HUES64 (cell line): ENCODE results near the gene RACGAP1.

Experiments
- H3K27ac ChIP-seq: 2 replicates; pipeline ENCODE4 v1.7.0; 2013; ENCODE audit warnings: low read depth, low read length, inconsistent platforms
- H3K27me3 ChIP-seq: 2 replicates; pipeline ENCODE4 v1.6.1; 2013; ENCODE audit warnings: mild to moderate bottlenecking, low read length; ENCODE audit not compliant: insufficient read depth
- H3K36me3 ChIP-seq: 2 replicates; pipeline ENCODE4 v1.6.1; 2013; ENCODE audit warnings: mild to moderate bottlenecking, low read length; ENCODE audit not compliant: insufficient read depth
- H3K4me1 ChIP-seq: 2 replicates; pipeline ENCODE4 v1.6.1; 2013; ENCODE audit warnings: mild to moderate bottlenecking, low read length, moderate library complexity; ENCODE audit not compliant: insufficient read depth
- H3K4me3 ChIP-seq: 2 replicates; pipeline ENCODE4 v1.5.1; 2013; ENCODE audit warnings: mild to moderate bottlenecking, low read length, moderate library complexity
- H3K9ac ChIP-seq: 2 replicates; pipeline ENCODE4 v1.6.1; 2013; ENCODE audit warnings: mild to moderate bottlenecking, low read depth, low read length
- H3K9me3 ChIP-seq: 2 replicates; pipeline ENCODE4 v1.6.1; 2013; ENCODE audit warnings: low read depth, low read length; ENCODE audit not compliant: insufficient read depth
- WGBS: fragments of 150-250, 120-280 bp; methylation state at CpG from one replicate; pipeline ENCODE4 v1.1.7; 2013; ENCODE audit warnings: missing lambda C conversion rate; 5-methylcytosine and 5-hydroxymethylcytosine counted together

The RACGAP1 gene

DNA sequence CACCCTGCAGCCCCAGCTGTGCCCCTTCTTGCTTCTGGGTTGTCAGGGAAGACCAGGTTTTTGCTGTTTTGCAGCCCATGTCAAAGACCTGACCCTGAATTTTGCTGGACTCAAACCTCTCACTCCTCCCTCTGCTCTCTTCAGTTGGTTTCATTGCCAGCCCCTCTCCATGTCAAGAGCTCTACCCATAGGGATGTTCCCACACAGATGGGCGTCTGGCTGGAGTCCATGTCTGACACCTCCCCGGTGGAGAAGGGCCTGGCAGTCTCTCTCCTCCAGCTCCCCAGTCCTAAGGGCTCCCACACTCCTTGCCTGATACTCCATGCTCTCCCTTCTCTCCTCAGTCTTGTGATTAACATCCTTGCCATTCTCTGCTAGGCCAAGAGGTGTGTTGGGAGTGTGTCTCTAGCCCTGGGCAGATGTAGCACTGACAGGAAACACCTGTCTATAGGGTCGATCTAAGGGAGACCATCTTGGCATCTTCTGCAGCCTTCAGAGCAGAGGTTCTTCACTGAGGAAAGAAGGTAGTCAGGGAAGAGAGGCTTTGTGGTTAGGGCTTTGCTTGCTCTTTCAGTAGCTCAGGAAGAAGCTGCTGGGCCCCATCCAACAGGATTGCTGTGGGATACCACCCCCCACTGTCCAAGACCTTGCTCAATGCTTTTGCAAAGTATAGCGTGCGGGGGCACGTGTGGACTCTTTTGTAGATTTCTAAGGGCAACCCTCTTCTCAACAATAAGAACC, 36.8 kb upstream of the RACGAP1 start:
- no peak overlapping the region for H3K9ac ChIP-seq
- H3K9me3 ChIP-seq: no peaks in the 10 kb centered on the region
- no peak overlapping the region for H3K4me3 ChIP-seq
- H3K27me3 ChIP-seq: peaks cover 58% of the 10 kb centered on the region
- H3K36me3 ChIP-seq: no peaks in the 10 kb centered on the region
- no peak overlapping the region for H3K27ac ChIP-seq
- H3K4me1 ChIP-seq: peaks cover 6% of the 10 kb centered on the region; the same call in 1 of the 2 replicates
- 80% methylated on average over 6 of the region's 6 CpGs for WGBS

DNA sequence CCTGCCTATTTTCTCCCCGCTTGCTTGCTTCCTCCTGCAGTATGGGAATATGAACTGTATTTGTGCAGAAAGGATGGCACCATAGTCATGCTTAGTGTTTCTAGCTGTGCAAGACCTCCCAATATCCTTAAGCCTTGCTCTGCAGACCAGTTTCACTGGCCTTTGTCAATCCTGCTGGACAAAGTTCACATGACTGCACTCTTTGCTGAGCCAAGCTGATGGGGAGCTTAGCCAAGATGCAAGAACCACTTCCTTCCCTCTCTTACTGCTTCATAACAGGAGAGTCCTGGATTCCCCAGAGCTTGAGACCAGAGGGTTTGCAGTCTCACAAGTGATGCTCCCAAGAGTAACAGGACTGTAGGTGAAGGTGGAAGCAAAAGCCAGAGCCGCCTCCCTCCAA, 35.9 kb upstream of the RACGAP1 start:
- Histone ChIP-seq H3K27me3 (peaks cover 67% of the 10 kb centered on the region), H3K4me3 (no peak overlapping the region), H3K9ac (no peak overlapping the region), H3K4me1 (peaks cover 6% of the 10 kb centered on the region; the same call in 1 of the 2 replicates), H3K27ac (no peak overlapping the region), H3K9me3 (no peaks in the 10 kb centered on the region), H3K36me3 (no peaks in the 10 kb centered on the region)
- no CpG with 5 or more reads among the region's 2 CpGs for WGBS

DNA sequence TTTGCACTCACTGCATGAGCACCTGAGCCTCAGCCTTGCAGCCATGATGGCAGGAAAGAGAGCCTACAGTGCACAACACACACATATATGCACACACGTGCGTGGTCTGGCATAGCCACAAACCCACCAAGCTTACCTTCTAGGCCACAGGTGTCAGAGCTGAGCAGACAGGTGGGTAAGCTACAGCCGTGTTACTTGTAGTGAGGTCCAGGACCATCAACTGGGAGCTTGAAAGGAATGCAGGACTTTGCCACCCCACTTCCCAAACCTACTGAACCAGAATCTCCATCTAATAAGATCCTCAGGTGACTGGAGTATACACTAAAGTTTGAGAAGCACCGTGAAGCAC, 34.8 kb upstream of the RACGAP1 start:
- 91% methylated on average over 3 of the region's 4 CpGs for WGBS
- Histone ChIP-seq H3K36me3 (no peaks in the 10 kb centered on the region), H3K9ac (no peak overlapping the region), H3K4me1 (peaks cover 4% of the 10 kb centered on the region; the same call in 1 of the 2 replicates), H3K27me3 (peaks cover 78% of the 10 kb centered on the region), H3K27ac (no peak overlapping the region), H3K9me3 (no peaks in the 10 kb centered on the region), H3K4me3 (no peak overlapping the region)

DNA sequence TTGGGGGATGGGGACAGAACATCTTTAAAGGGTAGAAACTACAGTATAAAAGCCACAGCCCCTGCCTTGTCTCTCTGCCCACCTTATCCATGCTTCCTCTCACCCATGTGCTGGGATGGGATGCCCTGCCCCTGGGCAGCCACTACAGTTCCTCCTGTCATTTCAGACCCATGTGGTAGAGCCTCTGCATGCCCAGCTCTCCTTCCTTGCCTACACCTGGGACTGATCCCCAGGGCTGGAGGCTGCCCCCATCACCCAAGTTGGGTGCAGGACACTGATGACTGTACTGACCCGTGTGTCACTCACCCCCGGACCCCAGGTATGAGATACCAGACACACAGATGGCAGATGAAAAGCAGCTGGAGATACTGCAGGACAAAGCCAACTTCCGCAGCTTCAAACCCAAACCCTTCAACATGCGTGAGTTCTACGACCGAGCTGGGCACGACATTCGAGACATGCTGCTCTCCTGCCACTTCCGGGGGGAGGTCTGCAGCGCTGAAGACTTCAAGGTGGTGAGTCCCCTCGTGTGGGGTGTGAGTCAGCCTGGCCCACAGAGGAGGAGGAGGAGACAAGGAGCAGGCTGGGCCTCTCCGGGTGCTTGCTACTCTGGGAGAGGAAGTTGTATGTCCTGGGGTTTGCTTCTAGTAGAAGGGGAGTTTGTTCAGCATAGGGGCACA, 34.3 kb upstream of the RACGAP1 start:
- Histone ChIP-seq H3K27me3 (peaks cover 82% of the 10 kb centered on the region), H3K36me3 (no peaks in the 10 kb centered on the region), H3K27ac (no peak overlapping the region), H3K4me1 (peaks cover 4% of the 10 kb centered on the region; the same call in 1 of the 2 replicates), H3K4me3 (no peak overlapping the region), H3K9me3 (no peaks in the 10 kb centered on the region), H3K9ac (no peak overlapping the region)
- WGBS: 70% methylated on average over 12 of the region's 12 CpGs

DNA sequence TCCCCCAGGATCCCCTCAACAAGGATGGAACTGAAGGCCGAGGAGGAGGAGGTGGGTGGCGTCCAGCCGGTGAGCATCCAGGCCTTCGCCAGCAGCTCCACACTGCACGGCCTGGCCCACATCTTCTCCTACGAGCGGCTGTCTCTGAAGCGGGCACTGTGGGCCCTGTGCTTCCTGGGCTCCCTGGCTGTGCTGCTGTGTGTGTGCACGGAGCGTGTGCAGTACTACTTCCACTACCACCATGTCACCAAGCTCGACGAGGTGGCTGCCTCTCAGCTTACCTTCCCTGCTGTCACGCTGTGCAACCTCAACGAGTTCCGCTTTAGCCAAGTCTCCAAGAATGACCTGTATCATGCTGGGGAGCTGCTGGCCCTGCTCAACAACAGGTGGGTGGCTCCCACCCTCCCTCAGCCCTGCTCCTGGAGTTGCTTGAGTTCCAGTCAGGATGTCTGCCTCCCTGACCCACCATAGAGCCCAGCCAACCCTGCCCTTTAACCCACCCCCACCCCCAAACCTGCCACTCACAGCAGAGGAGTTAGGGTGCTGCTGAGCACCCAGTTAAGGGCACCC, 33.5 kb upstream of the RACGAP1 start:
- H3K27me3 ChIP-seq: peaks cover 88% of the 10 kb centered on the region
- 88% methylated on average over 15 of the region's 15 CpGs for WGBS
- no peaks in the 10 kb centered on the region for H3K9me3 ChIP-seq
- no peaks in the 10 kb centered on the region for H3K36me3 ChIP-seq
- H3K27ac ChIP-seq: no peak overlapping the region
- no peak overlapping the region for H3K9ac ChIP-seq
- H3K4me1 ChIP-seq: peaks cover 4% of the 10 kb centered on the region; the same call in 1 of the 2 replicates
- no peak overlapping the region for H3K4me3 ChIP-seq

DNA sequence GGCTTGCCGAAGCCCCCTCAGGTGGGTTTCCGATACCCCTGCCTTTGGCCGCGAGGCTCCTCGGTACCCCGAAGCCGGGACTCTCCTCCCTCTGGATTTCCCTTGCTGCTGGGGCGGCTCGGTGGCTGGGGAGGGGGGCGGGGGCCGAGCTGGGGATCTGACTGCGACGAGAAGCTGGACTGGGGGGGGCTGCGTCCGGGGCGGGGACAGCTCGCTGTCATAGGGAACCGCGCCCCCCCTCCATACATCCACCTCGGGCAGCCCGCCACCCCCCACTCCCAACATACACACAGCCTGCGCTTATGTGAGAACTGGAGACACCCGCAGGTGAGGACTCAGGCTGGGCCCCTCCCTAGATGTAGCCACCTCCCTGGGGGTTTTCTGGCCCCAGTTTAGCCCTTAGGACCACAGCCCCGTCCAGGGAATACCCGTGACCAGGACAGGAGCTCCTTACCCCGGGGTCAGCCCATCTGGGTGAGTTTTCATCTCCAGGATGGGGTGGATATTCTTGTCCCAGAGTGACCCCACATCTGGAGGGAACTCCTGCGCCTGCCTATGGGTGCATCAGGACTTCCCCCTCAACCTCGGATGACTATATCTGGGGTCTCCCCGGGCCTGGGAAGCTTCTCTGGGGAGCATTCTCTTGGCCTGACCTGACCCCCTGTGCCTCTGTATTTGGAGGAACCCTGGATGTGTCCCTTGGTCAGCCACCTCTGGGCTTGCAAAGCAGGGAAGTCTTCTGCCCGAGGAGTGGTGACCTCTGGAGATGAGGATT, 32.8 kb upstream of the RACGAP1 start:
- peak overlapping the region; percentile 24 for H3K9ac ChIP-seq
- peaks cover 90% of the 10 kb centered on the region for H3K27me3 ChIP-seq
- peaks cover 4% of the 10 kb centered on the region; the same call in 1 of the 2 replicates for H3K4me1 ChIP-seq
- H3K9me3 ChIP-seq: no peaks in the 10 kb centered on the region
- no peaks in the 10 kb centered on the region for H3K36me3 ChIP-seq
- H3K4me3 ChIP-seq: peak overlapping the region; percentile 69
- 20% methylated on average over 26 of the region's 30 CpGs for WGBS
- no peak overlapping the region for H3K27ac ChIP-seq

DNA sequence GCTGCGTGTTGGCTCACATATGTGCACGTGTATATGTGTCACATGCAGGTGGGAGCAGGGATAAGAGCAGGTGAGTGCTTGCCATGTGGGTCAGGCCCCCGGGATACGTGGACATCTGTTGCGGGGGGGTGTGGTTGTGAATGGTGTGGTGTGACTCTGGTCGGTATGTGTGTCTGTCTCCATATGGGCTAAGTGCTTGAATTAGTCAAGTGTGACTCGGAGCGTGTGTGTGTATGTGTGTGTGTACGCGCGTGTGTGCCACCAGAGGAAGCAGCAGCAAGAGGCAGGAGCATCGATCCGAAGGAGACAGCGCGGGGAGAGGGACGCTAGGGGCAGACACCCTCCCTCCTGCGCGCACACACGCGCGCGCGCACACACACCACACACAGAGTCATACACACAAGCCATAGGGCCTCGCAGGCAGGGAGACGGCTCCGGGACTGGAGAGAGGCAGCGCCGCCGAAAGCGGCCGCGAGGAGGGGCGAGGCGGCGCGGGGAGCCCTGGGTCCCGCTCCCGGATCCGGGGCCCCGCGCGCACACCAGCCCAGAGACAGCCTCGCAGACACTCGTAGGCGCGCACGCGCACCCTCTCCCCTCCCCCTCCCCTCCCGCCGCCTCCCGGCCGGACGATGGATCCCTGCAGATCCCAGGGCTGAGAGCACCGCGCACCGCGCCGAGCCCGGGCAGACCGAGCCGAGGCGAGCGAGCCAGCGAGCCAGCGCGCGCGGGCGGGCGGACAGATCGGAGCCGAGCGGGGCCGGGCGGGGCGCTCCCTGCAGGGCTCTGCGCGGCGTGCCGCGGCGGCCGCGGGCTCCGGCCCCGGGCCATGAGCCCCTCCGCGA, 31.9 kb upstream of the RACGAP1 start, which contains the start of gene ASIC1:
ASIC1 (plus strand) TSS at position 597 of the 842 bp plus-strand sequence. CDS start 1,171 bp downstream, outside the sequence.
- under 1% methylated on average over 88 of the region's 88 CpGs for whole genome bisulfite sequencing
- Histone ChIP-seq H3K4me3 (peak within 1 kb of the TSS; percentile 69), H3K9me3 (no peaks in the 10 kb centered on the region), H3K36me3 (no peaks in the 10 kb centered on the region), H3K27ac (no peak within 1 kb of the TSS), H3K27me3 (peaks cover 96% of the 10 kb centered on the region), H3K4me1 (peaks cover 4% of the 10 kb centered on the region; the same call in 1 of the 2 replicates), H3K9ac (peak within 1 kb of the TSS; percentile 24)

DNA sequence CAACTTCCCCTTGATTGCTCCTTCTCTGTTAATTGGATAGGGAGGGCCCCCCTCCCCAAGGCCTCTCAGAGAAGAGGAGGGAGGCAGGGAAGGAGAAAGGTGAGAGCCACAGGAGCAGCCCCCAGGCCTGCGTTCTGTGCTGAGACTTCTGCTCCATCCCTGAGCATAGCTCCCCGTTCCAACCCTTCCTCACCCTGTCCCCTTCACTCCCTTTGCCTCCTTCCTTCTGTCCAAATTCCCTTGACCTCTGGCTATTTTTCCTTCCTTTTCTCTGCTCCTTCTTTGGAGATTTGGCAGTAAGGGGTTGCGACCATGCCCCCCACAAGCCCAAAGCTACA, 31.3 kb upstream of the RACGAP1 start:
- Histone ChIP-seq H3K27me3 (peaks cover 96% of the 10 kb centered on the region), H3K36me3 (no peaks in the 10 kb centered on the region), H3K4me3 (peak overlapping the region; percentile 69), H3K27ac (no peak overlapping the region), H3K9me3 (no peaks in the 10 kb centered on the region), H3K4me1 (peaks cover 4% of the 10 kb centered on the region; the same call in 1 of the 2 replicates), H3K9ac (no peak overlapping the region)
- 13% methylated on average over 3 of the region's 3 CpGs for WGBS

DNA sequence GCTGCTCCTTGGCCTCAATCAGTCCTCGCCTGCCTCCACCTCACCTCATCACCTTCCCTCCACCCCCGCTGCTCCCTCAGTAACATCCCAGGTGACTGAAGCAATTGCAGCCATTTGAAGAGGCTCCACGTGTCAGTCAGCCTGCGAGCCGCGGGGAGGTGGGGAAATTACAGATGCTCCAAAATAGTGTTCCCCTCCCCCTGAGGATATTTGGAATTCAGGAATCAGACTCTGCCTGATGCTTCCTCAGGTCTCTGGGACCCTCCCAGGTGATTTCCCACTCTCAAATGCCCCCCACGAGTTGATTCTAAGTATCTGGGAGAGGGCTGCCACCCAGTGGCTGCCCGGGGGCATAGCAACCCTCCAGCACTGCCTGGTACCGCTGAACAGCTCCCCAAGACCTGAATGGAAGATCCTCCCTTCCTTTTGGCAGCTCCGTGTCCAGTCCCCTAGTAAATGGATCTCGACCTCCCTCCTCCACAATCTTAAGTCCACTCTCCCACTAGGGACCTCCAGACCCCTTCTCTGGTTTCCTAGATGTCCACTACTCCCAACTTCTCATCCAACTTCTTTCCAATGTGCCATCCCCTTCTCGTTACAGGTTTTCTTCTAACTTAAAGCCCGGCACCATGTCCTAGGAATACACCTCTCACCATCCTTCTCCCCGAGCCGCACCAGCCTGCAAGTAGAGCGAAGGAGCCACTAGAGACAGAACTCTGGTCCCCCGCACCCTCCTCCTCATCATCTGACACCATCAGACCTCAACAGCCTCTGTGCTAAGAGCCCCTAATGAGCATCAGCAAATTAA, 30.7 kb upstream of the RACGAP1 start:
- Histone ChIP-seq H3K9me3 (no peaks in the 10 kb centered on the region), H3K4me3 (peak overlapping the region; percentile 69; the same call in 1 of the 2 replicates), H3K4me1 (peaks cover 4% of the 10 kb centered on the region; the same call in 1 of the 2 replicates), H3K9ac (no peak overlapping the region), H3K27ac (no peak overlapping the region), H3K27me3 (peaks cover 96% of the 10 kb centered on the region), H3K36me3 (no peaks in the 10 kb centered on the region)
- WGBS: 11% methylated on average over 17 of the region's 17 CpGs

DNA sequence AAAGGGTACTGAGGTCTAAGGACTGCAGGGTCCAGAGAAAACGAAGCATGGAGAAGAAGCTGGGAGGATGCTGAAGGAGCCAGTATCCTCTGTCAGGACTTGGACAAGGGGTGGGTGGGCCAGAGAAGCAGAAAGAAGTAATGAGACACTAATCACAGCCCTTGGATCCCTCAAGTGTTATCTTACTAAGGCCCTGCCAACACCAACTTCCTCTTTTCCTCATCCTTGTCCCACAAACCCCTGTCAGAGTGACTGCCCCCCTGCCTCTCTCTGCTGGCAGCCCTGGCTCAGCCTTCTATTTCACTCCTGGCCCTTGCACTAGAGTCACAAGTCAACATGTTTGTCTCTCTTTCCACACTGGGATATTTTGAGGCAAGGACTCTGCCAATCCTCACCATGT, 28.3 kb upstream of the RACGAP1 start:
- no peak overlapping the region for H3K27ac ChIP-seq
- H3K9me3 ChIP-seq: no peaks in the 10 kb centered on the region
- H3K9ac ChIP-seq: no peak overlapping the region
- H3K36me3 ChIP-seq: no peaks in the 10 kb centered on the region
- H3K4me1 ChIP-seq: peaks cover 9% of the 10 kb centered on the region; the same call in 1 of the 2 replicates
- no peak overlapping the region for H3K4me3 ChIP-seq
- 84% methylated on average over 1 of the region's 1 CpG for WGBS
- H3K27me3 ChIP-seq: peaks cover 93% of the 10 kb centered on the region
